K562 (cell line): ENCODE measurements around the gene ZNHIT6. TPM values are rescaled to one million over a fixed set of nuclear protein-coding genes. Genes with fewer than 3 reads are reported as not detected.

Experiments used
- ATAC-seq: fragments of 200-7000 bp; cut with Tn5 transposase; 3 replicates; pipeline ENCODE4 v1.9.1; 2020; ENCODE audit warnings: moderate library complexity
- BruUV-seq: library from RNA; stranded (reverse); fragments of 400-500 nt; replicated peaks from 2 replicates; lab custom pipeline; 2021; lab: Mats Ljungman, UMichigan
- CTCF ChIA-PET: fragments of 300-600 bp; formaldehyde crosslinking; extraction: SDS; loops from one replicate; lab custom pipeline; 2021; ENCODE audit warnings: low intra/inter-chr PET ratio; lab: Yijun Ruan, JAX
- POLR2A ChIA-PET: fragments of 300-600, 350-650 bp; sonication (Branson Sonifier 250); formaldehyde crosslinking; extraction: SDS; loops from one replicate; lab custom pipeline; 2021; ENCODE audit warnings: antibody characterized with exemption, inconsistent platforms; lab: Yijun Ruan, JAX
- DNase-seq, 4 experiments: peaks; one replicate each; pipeline versions ENCODE4 v3.0.0 to v3.0.0-alpha.2; 2011 to 2018; ENCODE audit warnings: low spot score in 3 of 4, mixed read lengths in 3 of 4; ENCODE audit errors: extremely low read depth in 1 of 4
- FAIRE-seq: peaks from 2 replicates; lab custom pipeline; 2011; peaks lifted over from hg19 to GRCh38; lab: Jason Lieb, UNC
- H2AFZ ChIP-seq: 2 replicates; pipeline ENCODE4 v1.6.0; 2011; ENCODE audit warnings: low read depth, low read length, control low read depth, inconsistent platforms
- H3K27ac ChIP-seq: fragments of 200-600 bp; 3 replicates; pipeline ENCODE4 v1.8.0; 2011; ENCODE audit warnings: low read depth, mild to moderate bottlenecking, control low read depth, inconsistent platforms, low read length, moderate library complexity, mixed read lengths; ENCODE audit errors: extremely low read depth
- H3K27me3 ChIP-seq, 2 experiments: fragments of 300-600 bp in 1 of 2; 2 replicates in 1 of 2; 3 replicates in 1 of 2; pipeline versions ENCODE4 v1.6.0 to v1.8.0; 2011; ENCODE audit warnings: inconsistent platforms in 2 of 2, low read length in 2 of 2, mild to moderate bottlenecking in 1 of 2, mixed read lengths in 1 of 2, moderate library complexity in 1 of 2; ENCODE audit not compliant: control insufficient read depth in 2 of 2, insufficient read depth in 2 of 2
- H3K36me3 ChIP-seq: fragments of 300-600 bp; 3 replicates; pipeline ENCODE4 v1.8.0; 2011; ENCODE audit warnings: mild to moderate bottlenecking, low read length, inconsistent platforms; ENCODE audit not compliant: control insufficient read depth, insufficient read depth
- H3K4me1 ChIP-seq, 2 experiments: fragments of 200-600 bp in 1 of 2; replicated peaks in 1 of 2; 2 replicates in 1 of 2; 3 replicates in 1 of 2; pipeline versions ENCODE4 v1.5.1 to v1.8.0; 2011; ENCODE audit warnings: inconsistent platforms in 2 of 2, low read length in 2 of 2, mild to moderate bottlenecking in 1 of 2, mixed read lengths in 1 of 2, moderate library complexity in 1 of 2; ENCODE audit not compliant: control insufficient read depth in 2 of 2, insufficient read depth in 2 of 2
- H3K4me2 ChIP-seq: 2 replicates; pipeline ENCODE4 v1.6.1; 2011; ENCODE audit warnings: low read length, control low read depth, inconsistent platforms, mixed read lengths; ENCODE audit not compliant: insufficient read depth
- H3K4me3 ChIP-seq: fragments of 200-600 bp; sonication (generic), shearing (Covaris generic); 2 replicates; pipeline ENCODE4 v1.5.1; 2016; ENCODE audit warnings: control low read depth, inconsistent platforms
- H3K79me2 ChIP-seq: fragments of 200-600 bp; 3 replicates; pipeline ENCODE4 v1.8.0; 2011; ENCODE audit warnings: low read length, inconsistent platforms; ENCODE audit not compliant: control insufficient read depth, insufficient read depth
- H3K9ac ChIP-seq, 2 experiments: 2 replicates each; pipeline versions ENCODE4 v1.6.0 to v1.6.1; 2011; ENCODE audit warnings: low read depth in 2 of 2, low read length in 2 of 2, control low read depth in 1 of 2, inconsistent platforms in 1 of 2, mild to moderate bottlenecking in 1 of 2, mixed read lengths in 1 of 2; ENCODE audit not compliant: insufficient read depth in 1 of 2
- H3K9me1 ChIP-seq: one replicate; pipeline ENCODE4 v1.6.0; 2011; ENCODE audit warnings: inconsistent platforms, mild to moderate bottlenecking, low read length, moderate library complexity; ENCODE audit not compliant: control insufficient read depth, insufficient read depth
- H3K9me3 ChIP-seq: replicated peaks from 2 replicates; pipeline ENCODE4 v1.5.1; 2011; ENCODE audit warnings: low read depth, low read length, inconsistent platforms; ENCODE audit not compliant: control insufficient read depth, insufficient read depth
- H4K20me1 ChIP-seq: replicated peaks from 2 replicates; pipeline ENCODE4 v1.6.1; 2011; ENCODE audit warnings: low read length, inconsistent platforms, mixed read lengths; ENCODE audit not compliant: control insufficient read depth, insufficient read depth
- C11orf30 ChIP-seq: fragments of 450-650 bp; IDR thresholded peaks from 2 replicates; pipeline ENCODE4 v1.6.1; 2016; ENCODE audit warnings: low read depth, mild to moderate bottlenecking
- CTBP1 ChIP-seq: fragments of 450-650 bp; IDR thresholded peaks from 2 replicates; pipeline ENCODE4 v1.6.1; 2016; ENCODE audit warnings: borderline replicate concordance
- CTCF ChIP-seq, 3 experiments: IDR thresholded peaks in 2 of 3; conservative IDR thresholded peaks in 1 of 3; 2 replicates each; pipeline ENCODE4 v1.5.1; 2011 to 2012; ENCODE audit warnings: low read length in 3 of 3, mild to moderate bottlenecking in 3 of 3, control low read depth in 2 of 3, improper control_type of control experiment in 1 of 3, inconsistent platforms in 1 of 3, low read depth in 1 of 3, mixed read lengths in 1 of 3, moderate library complexity in 1 of 3; ENCODE audit not compliant: insufficient read depth in 2 of 3
- ELF1 ChIP-seq: fragments of 200-800 bp; sonication (Bioruptor generic); IDR thresholded peaks from 2 replicates; pipeline ENCODE4 v1.6.1; 2016; ENCODE audit warnings: missing genetic modification characterization, missing compliant biosample characterization
- GABPA ChIP-seq: fragments of 200-800 bp; sonication (Bioruptor generic); conservative IDR thresholded peaks from 2 replicates; pipeline ENCODE4 v1.6.1; 2016; ENCODE audit warnings: low read depth, missing genetic modification characterization, missing compliant biosample characterization
- L3MBTL2 ChIP-seq: fragments of 450-650 bp; IDR thresholded peaks from 2 replicates; pipeline ENCODE4 v1.6.1; 2016; ENCODE audit warnings: mild to moderate bottlenecking, moderate library complexity
- NR2C2 ChIP-seq, 2 experiments: fragments of 200-800 bp in 1 of 2; sonication (Bioruptor generic) in 1 of 2; sonication (generic) in 1 of 2; formaldehyde crosslinking in 1 of 2; IDR thresholded peaks; 2 replicates each; pipeline versions ENCODE4 v1.6.1 to v1.8.0; 2016 to 2022; ENCODE audit warnings: mild to moderate bottlenecking in 1 of 2, missing compliant biosample characterization in 1 of 2, missing genetic modification characterization in 1 of 2, missing genetic modification reagents in 1 of 2
- PKNOX1 ChIP-seq: fragments of 450-650 bp; IDR thresholded peaks from 2 replicates; pipeline ENCODE4 v1.6.1; 2016
- RAD21 ChIP-seq, 2 experiments: fragments of 250-450 bp in 1 of 2; fragments of 450-650 bp in 1 of 2; sonication (Bioruptor Pico) in 1 of 2; formaldehyde crosslinking in 1 of 2; IDR thresholded peaks in 1 of 2; conservative IDR thresholded peaks in 1 of 2; 2 replicates each; pipeline versions ENCODE4 v1.4.0 to v1.8.0; 2020 to 2022; ENCODE audit warnings: mild to moderate bottlenecking in 2 of 2, moderate library complexity in 1 of 2
- RAD51 ChIP-seq: fragments of 450-650 bp; IDR thresholded peaks from 2 replicates; pipeline ENCODE4 v1.7.1; 2016; ENCODE audit warnings: low read depth, mild to moderate bottlenecking, borderline replicate concordance
- TBP ChIP-seq: optimal IDR thresholded peaks from 2 replicates; pipeline ENCODE3; 2011; ENCODE audit warnings: low read depth, low read length, improper control_type of control experiment
- YY1 ChIP-seq, 3 experiments: IDR thresholded peaks; 2 replicates each; pipeline ENCODE4 v1.6.1; 2011; ENCODE audit warnings: low read length in 2 of 3, mild to moderate bottlenecking in 2 of 3, moderate library complexity in 2 of 3, borderline replicate concordance in 1 of 3, control low read depth in 1 of 3, low read depth in 1 of 3; ENCODE audit not compliant: insufficient read depth in 3 of 3, insufficient replicate concordance in 2 of 3, control insufficient read depth in 1 of 3, insufficient read length in 1 of 3; ENCODE audit errors: extremely low read depth in 1 of 3
- ZC3H11A ChIP-seq: IDR thresholded peaks from 2 replicates; pipeline ENCODE4 v1.6.1; 2012; ENCODE audit warnings: low read depth, low read length, improper control_type of control experiment
- ZNF444 ChIP-seq: fragments of 250-450 bp; sonication (Bioruptor Pico); IDR thresholded peaks from 2 replicates; pipeline ENCODE4 v1.4.0; 2020; ENCODE audit warnings: mild to moderate bottlenecking, moderate library complexity
- ZNF586 ChIP-seq: fragments of 450-650 bp; formaldehyde crosslinking; conservative IDR thresholded peaks from 2 replicates; pipeline ENCODE4 v1.4.0; 2020; ENCODE audit warnings: mild to moderate bottlenecking, moderate library complexity
- WGBS: fragments of 100-300 bp; shearing (Covaris generic); methylation state at CpG from one replicate; pipeline ENCODE4 v1.1.6; 2016; ENCODE audit warnings: low coverage, mixed read lengths; ENCODE audit not compliant: insufficient coverage; ENCODE audit errors: missing lambda C conversion rate; 5-methylcytosine and 5-hydroxymethylcytosine counted together
- in situ Hi-C: fragments of 300-500 bp; cut with MboI; formaldehyde crosslinking; loops from 4 replicates; pipeline ENCODE4 v1.15.0; 2018; ENCODE audit warnings: inconsistent platforms, mixed read lengths
- intact Hi-C: fragments of 100-400 bp; cut with micrococcal nuclease; formaldehyde crosslinking; loops from 2 replicates; pipeline ENCODE4 v1.14.2; 2022
- polyA plus RNA-seq, 8 experiments: library from polyadenylated mRNA; depleted of rRNA in 4 of 8; stranded (reverse) in 5 of 8; unstranded in 3 of 8; fragments of >200 nt; fragmentation: Nextera tagmentation in 2 of 8; fragmentation: Illumina TruSeq in 1 of 8; extraction: Ambion mirVana in 2 of 8; extraction: Trizol in 1 of 8; gene quantifications; 2 replicates each; pipeline versions ENCODE4 v1.2.1 to v1.2.3, GENCODE V29; 2011 to 2014; ENCODE audit warnings: inconsistent platforms in 1 of 8, missing spikeins in 1 of 8
- total RNA-seq, 7 experiments: library from RNA; depleted of rRNA in 6 of 7; stranded (reverse); fragments of >200 nt in 6 of 7; fragmentation: Illumina TruSeq in 2 of 7; extraction: Trizol in 2 of 7; gene quantifications; 2 replicates each; pipeline versions ENCODE4 v1.2.1 to v1.2.3, GENCODE V29; 2011 to 2021; ENCODE audit warnings: low replicate concordance in 1 of 7

ZNHIT6 gene
- total and polyA plus RNA-seq, 9 of the 15 experiments (the other 6 are each of a cell fraction or from before 2014, with no cell fraction given): 15.4 to 37.6 (median 21.7) TPM

GRCh38 chr1:85612704-85613361 lies 95.4 kb downstream of the ZNHIT6 start:
- no peaks in the 10 kb centered on the region for H3K27me3 ChIP-seq
- ChIA-PET POLR2A (no interaction called here), CTCF (no interaction called here)
- BruUV-seq: no TSS peak
- peak overlapping the region in 1 of 2 experiments; percentile 29; a peak in 1 of 4 replicates for H3K9ac ChIP-seq
- intact Hi-C loops (loop anchor here (2.0 kb wide), 2 partner anchors 80 to 406 kb away; no protein-coding TSS in a partner anchor), in situ Hi-C loops (no loop called here)
- H2AFZ ChIP-seq: peak overlapping the region; percentile 47; the same call in 1 of the 2 replicates
- H4K20me1 ChIP-seq: no peaks in the 10 kb centered on the region
- H3K9me1 ChIP-seq: no peaks in the 10 kb centered on the region
- H3K79me2 ChIP-seq: no peaks in the 10 kb centered on the region
- H3K9me3 ChIP-seq: no peaks in the 10 kb centered on the region
- no peak for TF ChIP-seq ZC3H11A
- TF ChIP-seq C11orf30: peak; percentile 30; the same call in 1 of the 2 replicates
- TF ChIP-seq ELF1 (tag): peak; percentile 79
- peak; percentile 67 to 77 for TF ChIP-seq RAD21 (CRISPR knock-in tag; conservative IDR thresholded peaks at IDR 0.05 in 1 of 2, IDR thresholded peaks at IDR 0.05 in 1 of 2)
- peak in 1 of 3 experiments; percentile 46 for TF ChIP-seq YY1 (IDR thresholded peaks at IDR 0.05; ENCODE audit: borderline replicate concordance in 1 of 3, control insufficient read depth in 1 of 3, extremely low read depth in 1 of 3, insufficient read depth in 3 of 3, insufficient read length in 1 of 3, insufficient replicate concordance in 2 of 3, low read depth in 1 of 3, low read length in 2 of 3)
- peak; percentile 35 for TF ChIP-seq PKNOX1
- TF ChIP-seq RAD51: 0 out of 2 replicates have a peak, but pooled peaks have one; percentile 14
- TF ChIP-seq ZNF586 (CRISPR knock-in tag): no peak
- TF ChIP-seq ZNF444 (CRISPR knock-in tag): no peak
- no peak for TF ChIP-seq TBP
- TF ChIP-seq L3MBTL2: 0 out of 2 replicates have a peak, but pooled peaks have one; percentile 33
- TF ChIP-seq NR2C2 (CRISPR knock-in tag; IDR thresholded peaks at IDR 0.05): no peak
- peak; percentile 23; the same call in 1 of the 2 replicates for TF ChIP-seq NR2C2 (tag; IDR thresholded peaks at IDR 0.05)
- peak; percentile 55 to 78 (median 68) for TF ChIP-seq CTCF (IDR thresholded peaks at IDR 0.05 in 2 of 3, conservative IDR thresholded peaks at IDR 0.05 in 1 of 3; ENCODE audit: insufficient read depth in 2 of 3, low read depth in 1 of 3, low read length in 3 of 3)
- TF ChIP-seq GABPA (tag): peak; percentile 39; the same call in 1 of the 2 replicates
- TF ChIP-seq CTBP1: no peak
- TF ChIP-seq, all 486 proteins: peak for 10
- Histone ChIP-seq H3K4me1 (peaks cover 0 to 5% of the 10 kb centered on the region in 2 experiments; a peak in 2 of 5 replicates), H3K4me3 (no peak overlapping the region), H3K36me3 (no peaks in the 10 kb centered on the region), H3K27ac (no peak overlapping the region), H3K4me2 (peak overlapping the region; percentile 30; the same call in 1 of the 2 replicates)
- FAIRE-seq: peak; percentile 85
- peak; percentile 29 to 42 (median 38) for DNase-seq
- WGBS: 5% methylated on average over 6 of the region's 6 CpGs
- ATAC-seq: peak; percentile 94
